ENCODE measurements around the gene PARP11. TPM values are rescaled to one million over a fixed set of nuclear protein-coding genes. Genes with fewer than 3 reads are reported as not detected.

The PARP11 gene
- total and polyA plus RNA-seq, 3 donors from 2014 or later, result 16.8 to 20.6 (median 20.5) TPM

GRCh38 chr12:3761116-3761735 is 112.0 kb downstream of the PARP11 start:
- Histone ChIP-seq H3K9me3 (no peaks in the 10 kb centered on the region), H3K4me3 (no peak overlapping the region), H3K36me3 (ENCODE audit: low read depth, missing control alignments) (no peaks in the 10 kb centered on the region), H3K4me1 (peaks cover 5% of the 10 kb centered on the region), H3K27me3 (no peaks in the 10 kb centered on the region), H3K27ac (no peak overlapping the region)
- no peak for DNase-seq
- 60 to 70% methylated on average over 7 of the region's 7 CpGs for WGBS, 2 donors
- intact Hi-C loops (cut with DNase I; ENCODE audit: low total_unique reads), result no loop called here
- no peak for TF ChIP-seq POLR2A (IDR thresholded peaks at IDR 0.05)

GRCh38 chr12:3759878-3760277 is 113.3 kb downstream of the PARP11 start:
- Histone ChIP-seq H3K27ac (no peak overlapping the region), H3K27me3 (no peaks in the 10 kb centered on the region), H3K4me3 (no peak overlapping the region), H3K4me1 (peaks cover 5% of the 10 kb centered on the region), H3K9me3 (no peaks in the 10 kb centered on the region), H3K36me3 (ENCODE audit: low read depth, missing control alignments) (no peaks in the 10 kb centered on the region)
- WGBS, 2 donors, result 70 to 72% methylated on average over 2 of the region's 2 CpGs
- TF ChIP-seq POLR2A (IDR thresholded peaks at IDR 0.05) (no peak), CTCF (IDR thresholded peaks at IDR 0.05) (no peak)
- no peak for DNase-seq
- intact Hi-C loops (cut with DNase I; ENCODE audit: low total_unique reads), result no loop called here

Other genes with a start within 250 kb of the PARP11 start
- 1 to 10 TPM; 4.0 to 5.0 TPM for gene CRACR2A, start 120.3 kb downstream of the PARP11 start, total RNA-seq
- 3.1 TPM for gene CRACR2A, start 120.3 kb downstream of the PARP11 start, polyA plus RNA-seq (ENCODE audit: insufficient read depth, low read depth, low replicate concordance)